Frontal cortex (tissue), 4 donors: ENCODE measurements around the gene SH3RF2. TPM values are rescaled to one million over a fixed set of nuclear protein-coding genes. Genes with fewer than 3 reads are reported as not detected.

ENCODE experiments used
- DNase-seq, 2 donors: peaks; one replicate each; pipeline ENCODE4 v3.0.0; 2012; ENCODE audit warnings: low spot score in 2 of 2
- FAIRE-seq: peaks from 2 replicates; lab custom pipeline; 2012; peaks lifted over from hg19 to GRCh38; lab: Jason Lieb, UNC
- total RNA-seq: library from RNA; depleted of rRNA; stranded (reverse); fragments of >200 nt; gene quantifications from one replicate; pipeline ENCODE4 v1.2.3, GENCODE V29; 2014
- donor health status: control.
- donor health status: control.
- donor health status: control.

SH3RF2 gene
- total RNA-seq, 1 donor from 2014 or later = under 0.01 TPM

- DNase-seq (no peak), FAIRE-seq (no peak)
Observed at GRCh38 chr5:146068206-146068605, 131.8 kb downstream of the SH3RF2 start.

- FAIRE-seq = no peak
- no peak for DNase-seq
Observed at GRCh38 chr5:146068977-146069779, 132.8 kb downstream of the SH3RF2 start.

GRCh38 chr5:146069780-146070099, 133.4 kb downstream of the SH3RF2 start:
- FAIRE-seq (no peak), DNase-seq (no peak)

- DNase-seq = no peak
- no peak for FAIRE-seq
Observed at GRCh38 chr5:146070746-146071145, 134.4 kb downstream of the SH3RF2 start.

DNA sequence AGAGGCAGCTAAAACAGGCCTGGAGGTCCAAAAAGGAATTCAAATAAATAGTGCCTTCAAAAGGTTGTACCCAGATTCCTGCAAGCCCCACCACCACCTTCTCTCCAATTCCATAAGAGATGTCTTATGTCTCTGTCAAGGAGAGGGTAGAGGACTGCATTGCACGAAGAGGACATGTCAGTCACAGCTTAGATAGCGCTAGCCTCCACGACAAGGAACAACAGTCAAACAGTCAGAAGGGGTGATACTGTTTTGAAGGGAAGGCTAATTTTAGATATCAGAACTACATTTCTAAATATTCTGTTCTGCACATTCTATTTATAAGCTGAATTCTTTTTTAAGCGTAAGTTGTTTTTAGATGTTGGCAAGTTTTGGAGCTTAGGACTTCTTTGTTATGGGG, 134.8 kb downstream of the SH3RF2 start:
- DNase-seq (no peak), FAIRE-seq (no peak)

DNA sequence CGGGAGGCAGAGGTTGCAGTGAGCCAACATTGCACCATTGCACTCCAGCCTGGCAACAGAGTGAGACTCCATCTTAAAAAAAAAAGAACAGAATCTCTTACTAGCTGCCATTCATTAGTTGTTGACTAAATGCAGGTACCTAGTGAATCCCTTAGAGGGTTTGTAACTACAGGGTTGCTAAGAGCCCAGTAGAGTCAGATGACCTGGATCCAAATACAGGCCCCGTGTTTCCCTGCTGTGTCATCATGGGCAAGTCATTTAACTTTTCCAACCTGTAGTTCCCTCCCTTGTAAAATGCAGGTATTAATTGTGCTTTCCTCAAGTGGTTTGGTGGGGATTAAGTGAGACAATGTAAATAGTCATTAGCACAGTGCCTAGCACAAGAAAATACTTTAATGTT, 136.2 kb downstream of the SH3RF2 start:
- FAIRE-seq (no peak), DNase-seq (no peak)

DNA sequence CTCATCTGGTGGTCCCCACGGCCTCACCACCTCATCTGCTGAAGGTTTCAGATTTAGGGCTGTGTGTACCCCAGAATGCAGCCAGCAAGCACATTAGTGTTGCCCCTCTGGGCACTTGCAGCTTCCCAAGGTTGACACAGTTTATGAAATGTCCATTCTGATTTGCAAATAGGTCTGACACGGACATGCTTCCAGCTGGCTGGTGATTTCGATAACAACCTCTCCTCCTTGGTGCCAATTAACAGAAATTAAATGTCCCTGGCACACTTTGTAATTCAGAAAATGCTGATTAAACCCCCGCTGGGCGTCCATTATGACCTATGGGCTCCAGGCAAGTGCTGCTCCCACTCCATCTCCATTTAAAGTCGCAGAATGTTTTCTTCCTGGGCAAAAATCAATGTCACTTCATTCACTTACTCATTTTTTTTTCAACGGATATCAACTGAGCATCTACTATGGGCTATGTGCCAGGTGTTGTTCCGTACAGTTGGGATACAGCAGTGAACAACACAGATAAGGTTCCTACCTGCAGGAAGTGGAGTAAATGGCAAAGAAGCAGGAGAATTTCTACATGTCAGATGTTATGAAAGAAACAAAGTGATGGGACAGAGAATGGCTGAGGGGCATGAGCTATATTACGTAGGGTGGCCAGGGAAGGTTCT, 137.0 kb downstream of the SH3RF2 start:
- FAIRE-seq (no peak), DNase-seq (no peak)

GRCh38 chr5:146076028-146076427, 139.7 kb downstream of the SH3RF2 start:
- FAIRE-seq (no peak), DNase-seq (no peak)

- DNase-seq (no peak), FAIRE-seq (no peak)
Observed at GRCh38 chr5:146076455-146076854, 140.1 kb downstream of the SH3RF2 start.

DNA sequence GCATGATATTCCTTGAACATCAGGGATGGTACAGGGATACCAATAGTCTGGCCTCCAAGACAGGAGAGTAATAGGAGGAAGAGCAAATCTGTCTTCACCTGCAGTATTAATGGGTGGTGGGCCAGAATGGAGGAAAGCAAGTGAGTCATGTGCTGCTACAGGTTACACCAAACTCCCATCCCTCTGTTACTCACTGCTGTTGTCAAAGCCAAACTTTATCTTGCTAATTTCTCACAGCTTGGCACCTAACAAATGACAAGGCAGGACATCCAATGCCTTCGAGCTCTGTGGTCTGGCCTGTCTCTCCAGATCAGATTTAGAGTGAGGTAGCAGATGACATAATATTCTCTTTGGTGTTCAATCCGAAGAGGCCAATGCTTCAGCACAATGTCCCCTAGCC, 142.2 kb downstream of the SH3RF2 start:
- no peak for FAIRE-seq
- DNase-seq = no peak

- no peak for DNase-seq
- FAIRE-seq = no peak
Observed at GRCh38 chr5:146079695-146080373, 143.5 kb downstream of the SH3RF2 start.

DNA sequence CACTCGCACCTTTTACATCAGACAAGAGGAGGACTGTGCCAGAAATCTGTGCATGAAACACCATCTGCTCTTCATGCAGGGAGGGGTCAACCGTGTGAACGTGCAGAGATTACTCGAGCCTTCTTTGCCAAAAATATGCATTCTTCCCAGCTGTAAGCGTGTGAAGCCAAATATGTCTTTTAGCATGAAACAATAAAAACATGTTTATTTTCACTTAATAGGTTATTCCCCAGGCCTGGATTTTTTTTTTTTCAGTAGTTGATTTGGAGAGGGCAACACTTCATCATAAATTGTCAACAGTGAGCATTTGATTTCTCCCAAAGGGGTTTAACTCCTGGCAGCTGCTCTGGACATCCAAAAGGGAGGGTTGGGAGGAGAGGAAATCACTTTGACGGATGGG, 145.2 kb downstream of the SH3RF2 start:
- no peak for FAIRE-seq
- DNase-seq = no peak

DNA sequence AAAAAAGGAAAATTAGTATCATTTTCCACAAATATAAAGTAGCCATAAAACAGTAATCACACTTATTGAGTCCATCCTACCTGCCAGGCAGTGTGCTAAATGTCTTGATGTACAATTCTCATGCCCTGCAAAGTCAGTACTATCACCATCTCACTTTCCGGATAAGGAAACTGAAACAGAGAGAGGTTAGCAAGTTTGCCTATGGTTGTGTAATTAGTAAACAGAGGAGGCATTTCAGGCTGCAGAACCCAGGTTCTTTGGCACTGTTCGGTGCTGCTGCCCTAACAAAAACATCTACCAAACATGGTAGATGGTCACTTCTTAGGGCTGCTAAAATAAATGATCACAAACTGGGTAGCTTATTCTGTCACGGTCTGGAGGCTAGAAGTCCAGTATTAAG, 146.4 kb downstream of the SH3RF2 start:
- DNase-seq = no peak
- FAIRE-seq = no peak

DNA sequence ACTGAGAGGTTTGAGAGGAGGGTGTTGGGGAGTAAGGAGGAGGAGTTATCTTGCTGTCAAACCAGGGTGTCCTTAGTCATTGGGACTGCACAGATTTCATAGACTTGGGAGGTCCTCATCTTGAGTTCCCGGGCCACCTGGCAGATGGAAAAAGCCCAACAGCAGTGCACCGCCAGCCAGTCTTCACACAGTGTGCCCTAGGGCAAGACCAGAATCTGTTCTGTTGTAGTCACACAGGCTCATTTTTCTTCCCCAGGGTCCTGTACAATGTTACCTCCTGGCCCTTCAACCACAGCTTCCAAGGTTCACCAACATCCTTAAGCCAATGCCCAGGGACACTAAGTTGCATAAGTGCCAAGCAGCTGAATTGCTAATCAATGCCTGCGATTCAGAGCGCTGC, 148.0 kb downstream of the SH3RF2 start:
- FAIRE-seq (no peak), DNase-seq (no peak)

GRCh38 chr5:146088098-146088497, 151.7 kb downstream of the SH3RF2 start:
- DNase-seq = no peak
- no peak for FAIRE-seq

- no peak for FAIRE-seq
- DNase-seq = no peak
Observed at GRCh38 chr5:146089287-146089686, 152.9 kb downstream of the SH3RF2 start.

- FAIRE-seq (no peak), DNase-seq (no peak)
Observed at GRCh38 chr5:146091881-146092280, 155.5 kb downstream of the SH3RF2 start.

DNA sequence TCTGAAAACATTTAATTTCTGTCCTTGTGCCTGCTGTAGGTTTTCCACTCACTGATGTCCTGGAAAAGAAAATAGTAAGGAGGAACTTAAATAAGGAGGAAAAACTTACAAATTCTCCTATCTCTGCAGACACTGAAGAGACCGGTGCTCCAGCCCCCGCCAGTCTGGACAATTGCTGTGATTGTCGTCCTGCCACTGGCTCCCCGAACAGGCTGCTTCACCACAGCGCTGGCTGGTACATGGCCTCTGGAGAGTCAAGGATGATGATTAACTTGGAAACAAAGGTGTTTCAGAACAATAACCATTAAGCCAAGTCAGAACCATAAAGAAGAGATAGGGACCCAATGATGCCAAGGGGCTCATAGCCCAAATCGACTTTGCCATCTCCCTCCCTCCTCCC, 161.7 kb downstream of the SH3RF2 start:
- FAIRE-seq = no peak

GRCh38 chr5:146101646-146102045, 165.3 kb downstream of the SH3RF2 start:
- FAIRE-seq (no peak), DNase-seq (no peak)

More for the DNA sequence above, 161.7 kb downstream of the SH3RF2 start:
- no peak for DNase-seq

DNA sequence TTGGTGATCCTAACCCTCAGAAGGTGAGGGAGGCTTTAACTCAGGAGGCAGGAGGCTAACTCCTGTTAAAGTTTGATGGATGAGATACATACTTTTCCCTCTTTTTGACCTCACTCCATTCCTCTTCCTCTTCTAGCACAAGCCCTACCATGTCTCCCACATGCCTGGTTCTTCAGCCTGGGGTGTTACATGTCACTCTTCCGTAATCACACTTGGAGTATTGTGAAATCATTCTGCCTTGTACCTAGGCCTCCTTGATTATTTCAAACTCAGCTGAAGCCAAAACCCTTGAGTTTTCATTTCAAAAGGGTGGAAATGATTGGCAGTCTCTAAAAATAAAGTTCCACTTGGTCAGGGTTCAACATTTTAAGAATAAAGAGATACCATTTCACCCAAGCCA, 167.2 kb downstream of the SH3RF2 start:
- no peak for DNase-seq
- FAIRE-seq = no peak

DNA sequence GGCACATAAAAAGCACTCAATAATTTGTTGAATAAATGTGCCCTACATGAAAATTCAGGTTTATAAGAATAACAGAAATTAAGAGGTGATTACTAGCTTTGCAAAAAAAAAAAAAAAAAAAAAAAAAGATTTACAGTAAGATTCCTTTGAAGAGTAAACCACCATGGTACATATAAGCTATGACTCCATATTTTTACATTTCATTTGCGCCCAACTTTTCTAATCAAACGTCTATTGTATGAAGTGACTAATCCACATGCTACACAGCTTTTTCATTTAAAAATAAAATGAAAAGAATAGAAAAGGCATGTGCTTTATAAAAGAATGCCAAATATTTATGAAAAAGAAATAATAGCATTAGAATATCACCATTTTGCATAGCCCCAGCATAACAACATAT, 169.1 kb downstream of the SH3RF2 start, which contains the start of gene PLAC8L1:
Gene PLAC8L1, minus strand, starts transcription at position 101 of the 400 bp plus-strand sequence. CDS start 1,266 bp downstream, outside the sequence.
- DNase-seq = no peak
- FAIRE-seq = no peak
